Ovary (tissue), 3 donors: Measurements from ENCODE around the gene SFT2D1.

Experiments
- CTCF ChIP-seq, 3 donors: fragments of 450-650 bp in 2 of 3; fragments of 200-600 bp in 1 of 3; IDR thresholded peaks; one replicate each; pipeline versions ENCODE4 v1.5.1 to v1.8.0; 2016 to 2022; ENCODE audit warnings: antibody characterized with exemption in 3 of 3, mild to moderate bottlenecking in 1 of 3
- EP300 ChIP-seq: sonication (generic); formaldehyde crosslinking; IDR thresholded peaks from one replicate; pipeline ENCODE4 v1.6.1; 2017; ENCODE audit warnings: antibody characterized with exemption
- POLR2A ChIP-seq: fragments of 450-650 bp; IDR thresholded peaks from one replicate; pipeline ENCODE4 v1.6.1; 2017; ENCODE audit warnings: antibody characterized with exemption, mild to moderate bottlenecking, moderate library complexity
- donor health status: DM: no; HTN: no; CAD: no.

- TF ChIP-seq EP300, result no peak
- no peak for TF ChIP-seq CTCF (IDR thresholded peaks at IDR 0.05)
- no peak for TF ChIP-seq POLR2A
These were observed 7.5 kb downstream of the SFT2D1 start for GRCh38 chr6:166334878-166335277.
